HG02571 (cell line): Measurements from ENCODE around the gene SCAMP1.
A peak's percentile ranks its signal among the peaks of the same experiment; 100 is the strongest.
"Not testable (repeated sequence)": the region's sequence is repeated elsewhere in the genome, so short reads cannot be mapped to it uniquely, and the experiment has no call there.

Source experiments
- ATAC-seq: cut with Tn5 transposase; IDR thresholded peaks from one replicate; pipeline ENCODE4 v1.9.1; 2021; ENCODE audit warnings: mild to moderate bottlenecking, moderate library complexity; ENCODE audit not compliant: unreplicated experiment

The SCAMP1 gene

DNA sequence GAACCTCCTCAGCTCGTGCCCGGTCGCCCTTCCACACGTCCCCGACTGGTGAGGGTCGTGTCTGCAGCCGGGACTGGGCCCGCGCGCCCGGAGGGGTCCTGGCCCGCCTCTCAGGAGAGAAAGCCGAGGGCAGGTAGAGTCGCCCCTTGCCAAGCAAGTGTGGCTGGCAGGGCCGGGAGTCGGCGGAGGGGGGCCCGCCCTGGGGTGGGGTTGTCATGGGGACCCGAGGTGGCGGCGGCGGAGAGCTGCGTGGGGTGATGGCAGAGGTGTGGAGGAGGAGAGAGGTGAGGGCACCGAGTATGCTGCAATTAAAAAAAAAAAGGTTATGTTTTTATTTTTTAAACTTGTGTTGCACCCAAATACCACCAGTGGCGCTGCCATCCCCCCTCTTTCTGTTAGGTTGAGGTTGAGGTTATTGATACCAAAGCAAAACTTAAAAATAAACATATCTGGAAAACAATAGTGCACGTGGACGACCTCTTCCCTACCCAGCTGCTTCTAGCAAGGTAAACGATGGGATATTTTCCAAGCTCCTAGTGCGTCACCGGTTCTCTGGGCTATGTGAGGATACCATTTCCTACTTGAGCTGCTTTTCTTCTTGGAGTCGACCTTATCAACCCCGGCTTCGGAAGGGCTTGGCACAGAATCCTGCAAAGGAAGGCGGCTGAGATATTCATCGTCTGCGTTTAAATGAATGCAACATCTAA is 660 bp downstream of the SCAMP1 start:
- peak; percentile 41 for ATAC-seq

- ATAC-seq = no peak
Observed at GRCh38 chr5:78361631-78361993, 1.2 kb downstream of the SCAMP1 start.

GRCh38 chr5:78362220-78362619 is 1.8 kb downstream of the SCAMP1 start:
- ATAC-seq = no peak

DNA sequence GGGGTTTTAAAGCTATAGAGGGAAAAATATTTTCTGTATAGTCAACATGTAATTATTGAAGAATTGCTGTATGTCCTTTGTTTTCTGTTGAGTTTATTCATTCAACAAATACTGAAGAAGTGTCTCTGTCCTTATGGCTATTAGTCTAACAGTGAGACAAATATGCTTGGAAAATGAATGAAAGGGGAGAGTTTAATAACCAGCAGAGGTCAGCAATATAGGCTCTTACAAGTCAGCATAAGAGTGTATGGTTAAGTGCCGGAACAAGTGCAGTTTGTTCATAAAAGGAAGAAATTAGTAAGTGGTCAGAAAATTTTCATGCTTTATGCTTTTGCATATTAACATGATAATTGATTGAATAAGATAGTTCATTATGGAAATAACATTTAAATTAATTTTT is 3.6 kb downstream of the SCAMP1 start:
- no peak for ATAC-seq

DNA sequence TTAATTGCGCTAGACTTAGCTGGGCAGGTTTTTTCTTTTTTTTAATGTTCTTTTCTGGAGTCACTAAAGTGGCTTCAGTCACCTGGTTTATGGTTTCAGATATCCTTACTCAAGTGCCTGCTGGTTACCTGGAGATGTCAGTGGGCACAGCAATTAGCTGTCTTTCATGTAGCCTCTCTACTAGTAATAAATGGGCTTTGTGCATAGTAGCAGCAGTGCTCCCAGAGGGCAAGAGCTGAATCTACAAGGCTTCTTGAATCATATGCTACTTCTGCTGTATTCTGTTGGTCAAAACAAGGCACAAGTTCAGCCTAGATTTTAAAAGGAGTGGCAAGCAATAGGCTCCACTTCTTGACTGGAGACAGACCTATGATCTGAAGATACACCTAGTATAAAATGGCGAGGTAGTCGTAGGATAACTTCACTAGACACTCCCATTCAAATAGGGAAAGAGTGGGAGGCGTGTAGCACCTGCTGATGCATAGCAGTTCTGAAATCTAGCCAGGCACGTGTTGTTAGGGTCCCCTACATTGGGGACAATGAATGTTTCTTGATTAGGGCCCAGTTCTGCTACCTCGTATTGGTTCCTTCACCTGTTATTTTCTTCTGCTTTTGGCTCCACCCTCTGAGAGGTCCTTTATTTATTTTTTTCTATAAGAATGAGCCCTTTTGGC is 7.0 kb downstream of the SCAMP1 start:
- ATAC-seq = no peak

GRCh38 chr5:78369680-78370079 is 9.3 kb downstream of the SCAMP1 start:
- ATAC-seq = no peak

- ATAC-seq = no peak
Observed at GRCh38 chr5:78373231-78373630, 12.8 kb downstream of the SCAMP1 start.

DNA sequence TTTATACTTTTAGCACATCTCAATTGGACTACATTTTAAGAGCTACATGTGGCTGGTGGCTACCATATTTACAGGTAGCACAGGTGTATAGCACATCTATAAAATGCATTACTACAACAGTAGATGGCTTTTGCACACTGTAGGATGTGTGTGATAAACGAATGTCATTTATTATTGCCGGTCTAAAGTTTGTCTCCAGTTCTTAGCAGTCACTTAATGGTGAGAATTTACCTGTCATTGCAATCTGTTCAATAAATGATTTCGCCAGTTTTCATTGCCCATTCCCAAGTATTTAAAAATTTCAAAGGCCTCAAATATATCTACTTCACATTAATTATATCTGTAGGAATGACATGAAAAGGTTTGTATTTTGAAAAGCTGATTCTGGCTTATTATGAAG is 15.9 kb downstream of the SCAMP1 start:
- no peak for ATAC-seq

DNA sequence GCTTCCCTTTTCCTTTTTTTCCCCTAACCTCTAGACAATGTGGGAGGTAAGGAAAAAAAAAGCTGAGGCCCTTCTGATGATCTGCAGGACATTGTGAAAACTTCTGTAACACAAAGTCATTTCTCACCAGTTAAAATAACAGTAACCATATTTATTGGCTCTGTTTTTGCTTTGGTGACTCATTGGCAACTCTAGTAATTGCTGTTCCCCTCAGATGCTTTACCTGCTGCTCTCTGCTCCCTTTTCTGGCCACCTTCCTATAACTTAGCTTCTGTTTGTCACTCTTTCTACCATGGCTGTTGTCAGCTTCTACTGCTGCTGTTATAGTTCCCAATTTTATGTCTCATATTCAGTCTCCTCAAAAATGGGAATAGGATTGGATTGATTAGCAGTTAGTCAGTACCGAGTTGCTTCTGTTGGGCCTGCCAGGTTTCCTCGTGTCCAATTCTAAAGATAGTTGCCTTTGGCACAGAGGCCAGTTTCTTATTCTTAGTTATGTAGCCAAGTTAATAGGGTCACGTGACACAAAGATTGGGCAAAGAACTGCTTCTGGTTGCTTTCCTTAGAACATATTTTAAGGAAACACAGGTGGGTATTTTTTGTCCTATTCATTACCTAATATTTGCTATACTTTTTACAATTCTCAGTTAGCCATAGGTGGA is 16.8 kb downstream of the SCAMP1 start:
- no peak for ATAC-seq

- ATAC-seq = no peak
Observed at GRCh38 chr5:78377718-78378105, 17.3 kb downstream of the SCAMP1 start.

DNA sequence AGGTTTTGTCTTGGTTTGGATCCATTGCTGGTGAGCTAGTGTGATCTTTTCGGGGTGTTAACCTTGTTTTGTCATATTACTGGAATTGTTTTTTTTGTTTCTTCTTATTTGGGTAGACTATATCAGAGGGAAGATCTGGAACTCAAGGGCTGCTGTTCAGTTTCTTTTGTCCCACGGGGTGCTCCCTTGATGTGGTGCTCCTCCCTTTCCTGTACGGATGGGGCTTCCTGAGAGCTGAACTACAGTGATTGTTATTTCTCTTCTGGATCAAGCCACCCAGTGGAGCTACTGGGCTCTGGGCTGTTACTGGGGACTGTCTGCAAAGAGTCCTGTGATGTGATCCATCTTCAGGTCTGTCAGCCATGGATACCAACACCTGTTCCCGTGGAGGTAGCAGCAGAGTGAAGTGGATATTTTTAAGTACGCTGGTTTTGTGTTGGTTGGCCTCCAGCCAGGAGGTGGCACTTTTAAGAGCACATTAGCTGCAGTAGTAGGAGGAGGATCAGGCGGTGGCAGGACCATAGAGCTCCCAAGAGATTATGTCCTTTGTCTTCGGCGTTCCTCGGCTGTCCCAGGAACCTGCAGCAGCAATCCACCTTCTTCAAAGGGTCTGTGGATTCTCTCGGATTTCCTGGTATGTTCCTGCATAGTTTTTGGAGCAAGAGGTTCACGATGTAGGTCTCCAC is 27.2 kb downstream of the SCAMP1 start:
- no peak for ATAC-seq

DNA sequence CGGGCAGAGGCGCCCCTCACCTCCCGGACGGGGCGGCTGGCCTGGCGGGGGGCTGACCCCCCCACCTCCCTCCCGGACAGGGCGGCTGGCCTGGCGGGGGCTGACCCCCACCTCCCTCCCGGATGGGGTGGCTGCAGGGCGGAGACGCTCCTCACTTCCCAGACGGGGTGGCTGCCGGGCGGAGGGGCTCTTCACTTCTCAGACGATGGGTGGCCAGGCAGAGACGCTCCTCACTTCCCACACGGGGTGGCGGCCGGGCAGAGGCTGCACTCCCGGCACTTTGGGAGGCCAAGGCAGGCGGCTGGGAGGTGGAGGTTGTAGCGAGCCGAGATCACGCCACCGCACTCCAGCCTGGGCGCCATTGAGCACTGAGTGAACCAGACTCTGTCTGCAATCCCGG is 30.9 kb downstream of the SCAMP1 start:
- ATAC-seq = not testable (repeated sequence)

GRCh38 chr5:78397831-78398230 is 37.4 kb downstream of the SCAMP1 start:
- ATAC-seq = no peak

DNA sequence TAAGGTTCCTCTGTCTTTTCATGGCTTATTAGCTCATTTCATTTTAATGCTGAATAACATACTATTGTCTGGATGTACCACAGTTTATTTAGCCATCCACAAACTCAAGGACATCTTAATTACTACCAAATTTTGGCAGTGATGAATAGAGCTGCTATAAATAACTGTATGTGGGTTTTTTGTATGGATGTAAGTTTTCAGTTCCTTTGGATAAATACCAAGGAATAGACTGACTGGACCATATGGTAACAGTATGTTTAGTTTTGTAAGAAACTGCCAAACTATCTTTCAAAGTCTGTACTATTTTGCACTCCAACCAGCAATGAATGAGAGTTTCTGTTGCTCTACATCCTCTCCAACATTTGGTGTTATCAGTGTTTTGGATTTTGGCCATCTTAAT is 38.7 kb downstream of the SCAMP1 start:
- ATAC-seq = no peak

- ATAC-seq = no peak
Observed at GRCh38 chr5:78404682-78405293, 44.4 kb downstream of the SCAMP1 start.

DNA sequence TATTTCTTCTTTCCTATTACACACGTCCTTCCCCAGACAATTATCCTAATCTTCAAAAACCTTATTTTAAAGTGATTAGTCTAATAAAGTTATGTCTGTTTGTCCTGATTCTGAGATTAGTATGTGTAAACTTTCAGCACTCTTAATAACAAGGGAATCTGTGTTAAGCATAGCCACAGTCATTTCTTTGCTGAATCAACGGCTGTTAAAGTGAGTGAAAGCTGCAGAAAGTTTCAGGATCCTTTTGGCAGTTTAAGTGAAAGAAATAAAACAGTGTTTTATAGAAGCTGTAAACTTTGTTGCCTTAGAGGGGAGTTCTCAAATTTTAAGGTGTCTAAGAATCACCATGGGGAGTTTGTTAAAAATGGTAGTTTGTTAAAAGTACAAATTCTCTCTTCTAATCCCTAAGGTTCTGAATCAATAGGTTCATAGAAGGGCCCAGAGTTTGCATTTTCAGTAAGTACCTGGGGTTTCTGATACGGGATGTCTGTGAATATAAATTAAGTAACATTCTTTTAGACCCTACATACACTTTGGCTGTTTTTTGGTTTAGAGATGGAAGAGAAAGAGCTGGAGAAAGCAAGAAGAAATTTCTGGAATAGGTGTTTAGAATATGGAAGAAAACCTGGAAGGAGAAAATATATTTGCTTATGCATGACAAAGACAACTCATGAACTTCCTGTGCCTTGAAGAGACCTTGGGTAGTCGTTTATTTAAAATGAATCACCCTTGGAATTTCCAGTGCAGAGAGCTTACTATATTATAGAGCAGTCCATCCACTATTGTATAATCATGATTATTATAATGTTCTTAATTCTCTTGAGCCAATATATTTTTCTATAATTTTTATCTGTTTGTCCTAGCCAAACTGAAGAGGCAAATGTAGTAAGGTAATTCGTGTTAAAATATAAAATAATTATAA is 45.7 kb downstream of the SCAMP1 start:
- no peak for ATAC-seq

DNA sequence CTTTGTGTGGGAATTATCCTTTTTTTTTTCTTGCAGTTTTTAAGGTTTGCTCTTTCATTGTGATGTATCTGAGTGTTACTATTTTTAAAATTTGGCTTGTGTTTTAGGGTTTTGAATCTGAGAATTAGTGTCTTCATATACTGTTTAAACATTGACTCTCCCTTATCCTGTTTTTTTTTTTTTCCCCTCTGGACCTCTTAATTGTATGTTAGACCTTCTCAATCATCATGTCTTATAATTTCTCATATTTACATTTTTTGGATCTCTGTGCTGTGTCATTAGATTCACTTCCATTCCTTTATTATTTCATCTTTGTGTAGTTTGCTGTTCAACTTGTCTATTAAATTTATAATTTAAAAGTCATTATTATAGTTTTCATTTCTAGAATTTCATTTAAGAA is 47.0 kb downstream of the SCAMP1 start:
- ATAC-seq = no peak

GRCh38 chr5:78411586-78411985 is 51.2 kb downstream of the SCAMP1 start:
- no peak for ATAC-seq

GRCh38 chr5:78416677-78417425 is 56.4 kb downstream of the SCAMP1 start:
- no peak for ATAC-seq

- no peak for ATAC-seq
Observed at GRCh38 chr5:78419396-78419795, 59.0 kb downstream of the SCAMP1 start.
